Raji (cell line): ENCODE data around the gene PLPP2.

Experiments used
- POLR2A ChIP-seq: IDR thresholded peaks from 2 replicates; pipeline ENCODE4 v1.6.1; 2011; ENCODE audit warnings: low read depth, low read length, control low read depth; ENCODE audit not compliant: insufficient read depth

The PLPP2 gene

GRCh38 chr19:325173-325936 is 34.2 kb upstream of the PLPP2 start:
- TF ChIP-seq POLR2A: no peak

- no peak for TF ChIP-seq POLR2A
Measured at GRCh38 chr19:324716-325115, 33.5 kb upstream of the PLPP2 start.

- TF ChIP-seq POLR2A: no peak
Measured at GRCh38 chr19:322616-323015, 31.4 kb upstream of the PLPP2 start.

GRCh38 chr19:318509-318774 is 27.2 kb upstream of the PLPP2 start:
- TF ChIP-seq POLR2A: no peak

GRCh38 chr19:317710-318508 is 26.7 kb upstream of the PLPP2 start:
- no peak for TF ChIP-seq POLR2A

- no peak for TF ChIP-seq POLR2A
Measured at GRCh38 chr19:315811-316210, 24.6 kb upstream of the PLPP2 start.

GRCh38 chr19:313988-314815 is 23.0 kb upstream of the PLPP2 start:
- no peak for TF ChIP-seq POLR2A

GRCh38 chr19:313169-313987 is 22.2 kb upstream of the PLPP2 start:
- no peak for TF ChIP-seq POLR2A

GRCh38 chr19:311813-312261 is 20.6 kb upstream of the PLPP2 start:
- no peak for TF ChIP-seq POLR2A

- TF ChIP-seq POLR2A: no peak
Measured at GRCh38 chr19:310781-311496, 19.7 kb upstream of the PLPP2 start.

- no peak for TF ChIP-seq POLR2A
Measured at GRCh38 chr19:310141-310651, 19.0 kb upstream of the PLPP2 start.

- no peak for TF ChIP-seq POLR2A
Measured at GRCh38 chr19:309206-309565, 18.0 kb upstream of the PLPP2 start.

- no peak for TF ChIP-seq POLR2A
Measured at GRCh38 chr19:308471-309205, 17.4 kb upstream of the PLPP2 start.

GRCh38 chr19:307793-308420 is 16.7 kb upstream of the PLPP2 start:
- no peak for TF ChIP-seq POLR2A
